Small intestine (tissue), 7 donors: ENCODE data around the gene SPINDOC. TPM values are rescaled to one million over a fixed set of nuclear protein-coding genes. Genes with fewer than 3 reads are reported as not detected.

Experiments used
- DNase-seq, 2 donors: peaks; one replicate each; pipeline versions ENCODE4 v3.0.0 to v3.0.0-alpha.2; 2013
- FAIRE-seq: peaks from 2 replicates; lab custom pipeline; 2012; peaks lifted over from hg19 to GRCh38; lab: Jason Lieb, UNC
- H3K27ac ChIP-seq, 3 donors: one replicate each; pipeline ENCODE4 v1.5.1; 2013; ENCODE audit warnings: low read length in 2 of 3, mild to moderate bottlenecking in 2 of 3, control low read depth in 1 of 3, inconsistent platforms in 1 of 3, low read depth in 1 of 3, moderate library complexity in 1 of 3
- H3K27me3 ChIP-seq, 3 donors: one replicate each; pipeline ENCODE4 v1.6.1; 2013; ENCODE audit warnings: low read length in 3 of 3, inconsistent platforms in 1 of 3; ENCODE audit not compliant: control insufficient read depth in 3 of 3, insufficient read depth in 3 of 3
- H3K36me3 ChIP-seq, 3 donors: one replicate each; pipeline ENCODE4 v1.6.1; 2013; ENCODE audit warnings: low read length in 3 of 3, inconsistent platforms in 1 of 3, low read depth in 1 of 3, mild to moderate bottlenecking in 1 of 3, moderate library complexity in 1 of 3; ENCODE audit not compliant: control insufficient read depth in 3 of 3, insufficient read depth in 2 of 3
- H3K4me1 ChIP-seq, 3 donors: one replicate each; pipeline ENCODE4 v1.6.1; 2013; ENCODE audit warnings: low read length in 2 of 3, inconsistent platforms in 1 of 3, low read depth in 1 of 3, mild to moderate bottlenecking in 1 of 3, moderate library complexity in 1 of 3; ENCODE audit not compliant: control insufficient read depth in 3 of 3, insufficient read depth in 2 of 3
- H3K4me3 ChIP-seq, 3 donors: one replicate each; pipeline ENCODE4 v1.5.1; 2013; ENCODE audit warnings: low read length in 3 of 3, control low read depth in 1 of 3, inconsistent platforms in 1 of 3, low read depth in 1 of 3, mild to moderate bottlenecking in 1 of 3, moderate library complexity in 1 of 3
- H3K9me3 ChIP-seq, 2 donors: one replicate each; pipeline ENCODE4 v1.6.1; 2013; ENCODE audit warnings: low read depth in 1 of 2, low read length in 1 of 2; ENCODE audit not compliant: control insufficient read depth in 2 of 2, insufficient read depth in 1 of 2
- WGBS, 3 donors: extraction: QIAGEN DNeasy Blood & Tissue Kit; methylation state at CpG; one replicate each; pipeline ENCODE4 v1.1.7; 2013; 5-methylcytosine and 5-hydroxymethylcytosine counted together
- polyA plus RNA-seq, 4 donors: library from polyadenylated mRNA; stranded (reverse) in 3 of 4; unstranded in 1 of 4; fragments of 200-250 nt in 3 of 4; fragments of 120-200 nt in 1 of 4; gene quantifications; one replicate each; pipeline versions ENCODE4 v1.2.1 to v1.2.3, GENCODE V29; 2013
- donor health status: healthy with polysubstance abuse.
- donor health status: control.
- donor health status: control.
- donor health status: Bipolar disorder and iron deficiency.
- donor health status: healthy.

Gene SPINDOC
- polyA plus RNA-seq, 4 donors: 1.1 to 17.4 (median 5.4) TPM

DNA sequence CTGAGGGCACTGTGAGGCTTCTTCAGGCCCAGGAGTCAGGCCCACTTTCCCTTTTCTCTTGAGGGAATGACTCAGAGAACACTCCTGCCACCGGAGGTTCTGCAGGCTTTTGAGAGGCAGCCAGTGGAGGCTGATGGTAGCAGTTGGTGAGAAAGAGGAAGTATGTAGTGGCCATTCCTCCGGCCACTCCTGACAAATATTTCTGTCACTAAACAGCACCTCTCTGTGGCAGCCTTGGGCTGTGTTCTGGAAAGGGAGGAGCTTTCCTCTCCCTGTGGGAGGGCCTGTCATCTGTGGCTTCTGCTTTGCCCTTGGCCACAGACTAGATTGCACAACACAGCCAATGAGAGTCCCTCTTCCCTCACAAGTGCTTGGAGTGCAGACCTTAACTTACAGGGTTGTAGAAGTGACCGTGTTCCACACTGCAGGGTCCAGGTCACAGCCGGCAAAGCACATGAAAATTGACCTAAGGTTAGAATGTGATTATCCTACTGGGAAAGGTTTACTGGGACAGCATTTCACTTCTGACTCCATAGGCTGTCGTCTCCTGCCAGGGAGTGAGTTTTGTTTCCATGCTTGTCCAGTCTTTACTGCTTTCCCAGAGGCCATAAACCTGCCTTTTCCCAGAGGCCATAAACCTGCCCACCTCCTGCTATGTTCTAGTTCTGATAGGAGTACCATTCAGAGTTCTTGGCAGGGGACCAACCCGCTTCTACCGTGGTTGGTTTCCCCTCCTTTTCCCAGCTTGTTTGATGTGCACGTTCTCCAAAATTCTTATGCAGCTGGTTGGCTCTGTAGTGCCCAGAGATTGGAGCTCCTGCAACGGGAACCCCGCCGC lies 58.9 kb downstream of the SPINDOC start:
- FAIRE-seq: no peak
- 8 to 14% (median 12%) methylated on average over 11 of the region's 11 CpGs for WGBS, 3 donors

DNA sequence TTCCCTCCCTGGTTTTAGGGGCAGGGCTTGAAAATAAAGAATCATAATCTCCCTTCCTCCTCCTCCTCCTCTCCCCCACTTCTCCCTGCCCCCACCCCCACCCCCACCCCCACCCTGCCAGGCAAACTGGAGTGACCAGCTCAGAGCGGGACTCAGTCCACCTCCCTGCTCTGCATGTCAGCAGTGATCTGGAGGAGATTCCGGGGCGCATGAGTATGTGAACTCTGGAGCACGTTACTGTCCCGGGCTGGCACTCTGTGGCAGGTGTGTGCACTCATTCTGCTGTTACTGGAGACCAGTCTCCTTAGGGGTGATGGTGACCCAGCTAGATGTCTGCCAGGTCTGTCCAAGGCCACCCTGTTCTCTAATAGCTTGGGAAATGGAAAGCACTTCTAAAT lies 59.5 kb downstream of the SPINDOC start:
- peaks cover 24 to 72% (median 28%) of the 10 kb centered on the region in 3 donors for H3K4me1 ChIP-seq
- 0 to 56% (median 25%) methylated on average over 5 of the region's 5 CpGs for WGBS, 3 donors

More for the DNA sequence above, 58.9 kb downstream of the SPINDOC start:
- Histone ChIP-seq H3K4me1 (peaks cover 24 to 76% (median 28%) of the 10 kb centered on the region in 3 donors), H3K27me3 (no peaks in the 10 kb centered on the region), H3K27ac (peak overlapping the region; percentile 64 to 84 (median 77)), H3K4me3 (no peak overlapping the region), H3K9me3 (no peaks in the 10 kb centered on the region), H3K36me3 (peaks cover 0 to 52% (median 0%) of the 10 kb centered on the region in 3 donors)
- DNase-seq: peak; percentile 93 to 94

GRCh38 chr11:63873311-63873710 lies 60.1 kb downstream of the SPINDOC start:
- FAIRE-seq (no peak), DNase-seq (no peak)
- H3K4me3 ChIP-seq: no peak overlapping the region
- peaks cover 24 to 71% (median 28%) of the 10 kb centered on the region in 3 donors for H3K4me1 ChIP-seq
- H3K9me3 ChIP-seq: no peaks in the 10 kb centered on the region
- no peaks in the 10 kb centered on the region for H3K27me3 ChIP-seq
- 62 to 91% (median 71%) methylated on average over 5 of the region's 5 CpGs for WGBS, 3 donors
- H3K27ac ChIP-seq: peak overlapping the region in 1 of 3 donors; percentile 84
- H3K36me3 ChIP-seq: peaks cover 0 to 51% (median 0%) of the 10 kb centered on the region in 3 donors

More for the DNA sequence above, 59.5 kb downstream of the SPINDOC start:
- Histone ChIP-seq H3K9me3 (no peaks in the 10 kb centered on the region), H3K27me3 (no peaks in the 10 kb centered on the region), H3K4me3 (no peak overlapping the region), H3K36me3 (peaks cover 0 to 52% (median 0%) of the 10 kb centered on the region in 3 donors), H3K27ac (peak overlapping the region in 2 of 3 donors; percentile 77 to 84)
- peak; percentile 25 to 55 for DNase-seq
- FAIRE-seq: no peak

DNA sequence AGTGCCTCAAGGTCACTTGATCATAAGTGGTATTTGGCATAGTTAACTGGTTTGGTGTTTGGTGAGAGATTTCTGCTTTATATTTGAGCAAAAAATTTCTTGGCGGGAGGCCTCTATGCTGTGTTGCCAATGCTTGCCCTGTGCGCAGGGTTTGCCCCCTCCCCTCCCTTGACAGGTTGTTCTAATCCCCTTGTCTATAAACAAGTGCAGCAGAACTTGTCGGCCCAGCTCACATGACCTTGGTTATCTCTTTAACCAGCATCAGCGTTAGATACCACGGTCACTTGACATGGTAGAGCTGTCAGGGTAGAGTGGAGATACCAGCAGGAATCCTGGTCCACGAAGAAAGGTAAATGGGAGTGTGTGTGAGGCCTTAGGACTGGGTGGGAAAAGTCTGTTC lies 61.3 kb downstream of the SPINDOC start:
- H3K4me1 ChIP-seq: peaks cover 16 to 61% (median 27%) of the 10 kb centered on the region in 3 donors
- no peak for FAIRE-seq
- H3K9me3 ChIP-seq: no peaks in the 10 kb centered on the region
- H3K4me3 ChIP-seq: no peak overlapping the region
- H3K27me3 ChIP-seq: no peaks in the 10 kb centered on the region
- peaks cover 0 to 46% (median 0%) of the 10 kb centered on the region in 3 donors for H3K36me3 ChIP-seq
- WGBS, 3 donors: 35 to 66% (median 55%) methylated on average over 6 of the region's 6 CpGs
- DNase-seq: peak in 1 of 2 donors; percentile 60
- H3K27ac ChIP-seq: peak overlapping the region in 1 of 3 donors; percentile 29

DNA sequence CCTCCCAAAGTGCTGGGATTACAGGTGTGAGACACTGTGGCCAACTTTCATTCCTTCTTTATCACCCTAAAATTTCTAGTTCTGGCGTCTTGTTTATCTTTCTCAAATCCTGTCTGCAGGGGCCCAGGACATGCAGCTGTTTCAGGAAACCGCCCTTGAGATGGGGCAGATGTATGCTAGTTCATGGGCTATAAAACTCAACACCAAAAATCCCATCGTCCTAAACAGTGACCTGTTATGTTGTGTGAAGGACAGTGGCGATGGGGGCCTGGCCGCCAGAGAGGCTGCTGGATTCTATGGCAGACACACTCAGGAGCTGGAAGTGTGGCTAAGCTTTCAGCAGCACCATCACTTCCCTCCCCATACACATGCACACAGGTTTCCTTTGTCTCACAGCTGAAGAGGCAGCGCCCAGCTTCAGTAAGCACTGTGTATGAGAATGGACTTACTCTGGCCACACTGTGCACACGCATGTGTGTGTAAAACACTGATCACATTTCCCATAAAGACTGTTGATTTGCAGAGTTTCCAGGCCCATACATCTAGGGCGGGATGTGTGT lies 62.3 kb downstream of the SPINDOC start:
- DNase-seq (no peak), FAIRE-seq (no peak)
- H3K27ac ChIP-seq: peak overlapping the region in 1 of 3 donors; percentile 29
- H3K4me3 ChIP-seq: no peak overlapping the region
- no peaks in the 10 kb centered on the region for H3K9me3 ChIP-seq
- peaks cover 13 to 55% (median 21%) of the 10 kb centered on the region in 3 donors for H3K4me1 ChIP-seq
- no peaks in the 10 kb centered on the region for H3K27me3 ChIP-seq
- H3K36me3 ChIP-seq: peaks cover 0 to 38% (median 0%) of the 10 kb centered on the region in 3 donors
- 86 to 90% (median 90%) methylated on average over 8 of the region's 8 CpGs for WGBS, 3 donors

DNA sequence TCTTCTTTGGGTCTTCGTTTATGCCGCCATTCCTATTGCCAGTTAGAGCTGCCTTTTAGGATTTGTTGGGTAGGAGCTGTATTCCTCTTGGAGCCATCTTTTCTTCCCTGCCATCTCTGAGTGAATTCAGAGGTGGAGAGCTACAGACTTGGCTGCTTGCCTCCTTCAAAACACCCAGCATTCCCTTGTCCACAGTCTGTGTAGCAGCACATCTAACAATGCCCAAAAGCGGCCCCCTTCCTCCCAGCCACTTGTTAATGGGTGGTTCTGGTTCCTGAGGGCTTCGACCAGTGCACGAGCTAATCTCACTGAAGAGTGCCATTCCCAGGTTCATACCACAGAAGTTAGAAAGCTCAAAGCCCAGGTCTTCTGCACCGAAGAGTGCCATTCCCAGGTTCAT lies 63.4 kb downstream of the SPINDOC start:
- Histone ChIP-seq H3K36me3 (peaks cover 0 to 37% (median 0%) of the 10 kb centered on the region in 3 donors), H3K4me3 (no peak overlapping the region), H3K27me3 (no peaks in the 10 kb centered on the region), H3K4me1 (peaks cover 13 to 49% (median 20%) of the 10 kb centered on the region in 3 donors), H3K9me3 (no peaks in the 10 kb centered on the region), H3K27ac (no peak overlapping the region)
- DNase-seq: no peak
- no peak for FAIRE-seq
- 83 to 91% (median 89%) methylated on average over 6 of the region's 6 CpGs for WGBS, 3 donors

Other genes starting within 250 kb of the SPINDOC start
- 10 to 100 TPM in 3 of 4 donors, 1 to 10 TPM in 1; 2.6 to 55.7 (median 30.4) TPM for gene PLAAT3, start 199.0 kb upstream of the SPINDOC start, polyA plus RNA-seq
- gene ATL3, start 142.1 kb upstream of the SPINDOC start, polyA plus RNA-seq: 10 to 100 TPM in 1 of 4 donors, 1 to 10 TPM in 3; 4.6 to 11.6 (median 8.3) TPM
- gene RTN3, start 132.0 kb upstream of the SPINDOC start, polyA plus RNA-seq: 100 to 1,000 TPM in 1 of 4 donors, 10 to 100 TPM in 3; 27.3 to 101 (median 69.5) TPM
- 10 to 100 TPM in 1 of 4 donors, 1 to 10 TPM in 2, under 1 TPM in 1; 0.22 to 55.1 (median 3.9) TPM for gene ZFTA, start 44.7 kb upstream of the SPINDOC start, polyA plus RNA-seq
- 10 to 100 TPM; 25.9 to 44.8 (median 28.1) TPM for gene MARK2, start 25.7 kb downstream of the SPINDOC start, polyA plus RNA-seq
- 1 to 10 TPM in 3 of 4 donors, not detected in 1; 1.3 to 5.0 (median 2.1) TPM for gene RCOR2, start 103.7 kb downstream of the SPINDOC start, polyA plus RNA-seq
- gene NAA40, start 125.5 kb downstream of the SPINDOC start, polyA plus RNA-seq: 10 to 100 TPM; 13.1 to 36.2 (median 18.3) TPM
- gene COX8A, start 161.2 kb downstream of the SPINDOC start, polyA plus RNA-seq: 1,000 to 10,000 TPM in 3 of 4 donors, 100 to 1,000 TPM in 1; 331 to 1,570 (median 1,390) TPM
- 10 to 100 TPM; 76.0 to 93.5 (median 82.4) TPM for gene OTUB1, start 173.0 kb downstream of the SPINDOC start, polyA plus RNA-seq
- gene FLRT1, start 222.5 kb downstream of the SPINDOC start, polyA plus RNA-seq: under 1 TPM in 2 of 4 donors, not detected in 2; 0.43 to 0.86 TPM